ENCODE data around the gene PLEKHA5.

GRCh38 chr12:19105463-19105862 is 24.1 kb upstream of the PLEKHA5 start:
- TF ChIP-seq CTCF (IDR thresholded peaks at IDR 0.05) (no peak), POLR2A (IDR thresholded peaks at IDR 0.05) (no peak)

Data from heart left ventricle (tissue), 13 donors.